Panc1 (cell line): ENCODE data around the gene FBXW7. TPM values are rescaled to one million over a fixed set of nuclear protein-coding genes. Genes with fewer than 3 reads are reported as not detected.
A peak's percentile ranks its signal among the peaks of the same experiment; 100 is the strongest.

ENCODE experiments used
- ATAC-seq: fragments of 200-7000 bp; cut with Tn5 transposase; 2 replicates; pipeline ENCODE4 v1.9.1; 2020; ENCODE audit warnings: mild to moderate bottlenecking, moderate library complexity
- Bru-seq: library from RNA; stranded (reverse); fragments of 400-500 nt; gene quantifications from one replicate; lab custom pipeline; 2021; lab: Mats Ljungman, UMichigan
- BruChase-seq, 2 experiments: library from RNA; stranded (reverse); fragments of 400-500 nt; gene quantifications; one replicate each; lab custom pipeline; 2021; lab: Mats Ljungman, UMichigan
- BruUV-seq: library from RNA; stranded (reverse); fragments of 400-500 nt; replicated peaks from 2 replicates; lab custom pipeline; 2021; lab: Mats Ljungman, UMichigan
- CTCF ChIA-PET: fragments of 300-600 bp; sonication (Branson Sonifier 250); formaldehyde crosslinking; loops from one replicate; lab custom pipeline; 2022; ENCODE audit warnings: antibody characterized with exemption; lab: Charles Lee
- POLR2A ChIA-PET: fragments of 300-600 bp; sonication (Branson Sonifier 250); formaldehyde crosslinking; loops from one replicate; lab custom pipeline; 2022; ENCODE audit warnings: antibody characterized with exemption; lab: Charles Lee
- DNase-seq: peaks from one replicate; pipeline ENCODE4 v3.0.0-alpha.2; 2010; ENCODE audit warnings: low read depth, low spot score
- H3K27ac ChIP-seq: 2 replicates; pipeline ENCODE4 v1.5.1; 2011; ENCODE audit warnings: mild to moderate bottlenecking, low read length, inconsistent platforms
- H3K27me3 ChIP-seq: fragments of 200-500 bp; sonication (Bioruptor generic); 2 replicates; pipeline ENCODE4 v1.6.0; 2014; ENCODE audit warnings: low read length, inconsistent platforms; ENCODE audit not compliant: control insufficient read depth, insufficient read depth
- H3K36me3 ChIP-seq: fragments of 200-500 bp; sonication (Bioruptor generic); 2 replicates; pipeline ENCODE4 v1.5.1; 2014; ENCODE audit warnings: inconsistent platforms, mild to moderate bottlenecking, low read length, moderate library complexity; ENCODE audit not compliant: control insufficient read depth, insufficient read depth
- H3K4me1 ChIP-seq: 2 replicates; pipeline ENCODE4 v1.5.1; 2011; ENCODE audit warnings: inconsistent platforms, mild to moderate bottlenecking, low read length, moderate library complexity; ENCODE audit not compliant: control insufficient read depth, insufficient read depth
- H3K4me3 ChIP-seq, 2 experiments: 2 replicates each; pipeline ENCODE4 v1.5.1; 2011 to 2012; ENCODE audit warnings: low read depth in 2 of 2, low read length in 2 of 2, mild to moderate bottlenecking in 2 of 2, inconsistent platforms in 1 of 2, moderate library complexity in 1 of 2
- H3K9me3 ChIP-seq: fragments of 200-500 bp; sonication (Bioruptor generic); 2 replicates; pipeline ENCODE4 v1.5.1; 2014; ENCODE audit warnings: low read depth, mild to moderate bottlenecking, inconsistent platforms, low read length, moderate library complexity; ENCODE audit not compliant: control insufficient read depth, insufficient read depth
- POLR2AphosphoS5 ChIP-seq: IDR thresholded peaks from 2 replicates; pipeline ENCODE4 v1.6.1; 2012; ENCODE audit warnings: mild to moderate bottlenecking, low read depth, low read length, moderate library complexity
- REST ChIP-seq, 2 experiments: IDR thresholded peaks; 2 replicates each; pipeline ENCODE4 v1.6.1; 2011 to 2012; ENCODE audit warnings: low read depth in 2 of 2, control low read depth in 1 of 2, low read length in 1 of 2, mild to moderate bottlenecking in 1 of 2, moderate library complexity in 1 of 2; ENCODE audit not compliant: insufficient read depth in 1 of 2
- TCF7L2 ChIP-seq: IDR thresholded peaks from 2 replicates; pipeline ENCODE4 v1.6.1; 2011; ENCODE audit warnings: mild to moderate bottlenecking, low read depth, low read length, inconsistent platforms
- in situ Hi-C: cut with HindIII; loops from 2 replicates; pipeline ENCODE4 v1.10.0; 2016; ENCODE audit warnings: low sequenced_read_pairs, low pct_unique_long_range_greater_than_20kb
- intact Hi-C: fragments of 100-400 bp; cut with micrococcal nuclease; formaldehyde crosslinking; loops from one replicate; pipeline ENCODE4 v1.10.0; 2022; ENCODE audit not compliant: unreplicated experiment
- long read RNA-seq: library from polyadenylated mRNA; unstranded; transcript quantifications from one replicate; pipeline ENCODE4 v2.0.0, GENCODE V29; 2021; ENCODE audit not compliant: unreplicated experiment
- polyA plus RNA-seq: library from polyadenylated mRNA; unstranded; fragments of >200 nt; gene quantifications from one replicate; pipeline ENCODE4 v1.2.1, GENCODE V29; 2012; ENCODE audit warnings: missing spikeins; ENCODE audit not compliant: insufficient read length
- total RNA-seq: library from RNA; stranded (reverse); gene quantifications from one replicate; pipeline ENCODE4 v1.2.1, GENCODE V29; 2021; ENCODE audit not compliant: unreplicated experiment
- TF ChIP-seq, protein P1 (sequence below): fragments of 450-650 bp; IDR thresholded peaks from 2 replicates; pipeline ENCODE4 v1.5.1; 2017; ENCODE audit warnings: mild to moderate bottlenecking

FBXW7 gene
- total RNA-seq: 16.2 TPM
- polyA plus RNA-seq: 7.5 TPM
- percentile 79 among the genes with signal in this experiment for Bru-seq, nascent RNA
- percentile 77 among the genes with signal in this experiment for BruChase-seq, experiment 1, labeled RNA remaining after a 2-hour chase
- percentile 62 among the genes with signal in this experiment for BruChase-seq, experiment 2, labeled RNA remaining after a 6-hour chase
- long read RNA-seq, full-length matches to known transcripts: 6 of 15 reads
- long read RNA-seq, partial matches to known transcripts: 3 of 15 reads
- long read RNA-seq, other reads (novel, unspliced or antisense): 6 of 15 reads

- Histone ChIP-seq H3K27me3 (no peaks in the 10 kb centered on the region), H3K4me1 (peaks cover 9% of the 10 kb centered on the region), H3K36me3 (peaks cover 6% of the 10 kb centered on the region; the same call in 1 of the 2 replicates), H3K4me3 (peak within 1 kb of the TSS; percentile 85 to 93), H3K9me3 (no peaks in the 10 kb centered on the region), H3K27ac (peak within 1 kb of the TSS; percentile 87)
- no TSS peak for BruUV-seq
- TF ChIP-seq POLR2AphosphoS5: peak; percentile 70
- TF ChIP-seq, protein P1, sequence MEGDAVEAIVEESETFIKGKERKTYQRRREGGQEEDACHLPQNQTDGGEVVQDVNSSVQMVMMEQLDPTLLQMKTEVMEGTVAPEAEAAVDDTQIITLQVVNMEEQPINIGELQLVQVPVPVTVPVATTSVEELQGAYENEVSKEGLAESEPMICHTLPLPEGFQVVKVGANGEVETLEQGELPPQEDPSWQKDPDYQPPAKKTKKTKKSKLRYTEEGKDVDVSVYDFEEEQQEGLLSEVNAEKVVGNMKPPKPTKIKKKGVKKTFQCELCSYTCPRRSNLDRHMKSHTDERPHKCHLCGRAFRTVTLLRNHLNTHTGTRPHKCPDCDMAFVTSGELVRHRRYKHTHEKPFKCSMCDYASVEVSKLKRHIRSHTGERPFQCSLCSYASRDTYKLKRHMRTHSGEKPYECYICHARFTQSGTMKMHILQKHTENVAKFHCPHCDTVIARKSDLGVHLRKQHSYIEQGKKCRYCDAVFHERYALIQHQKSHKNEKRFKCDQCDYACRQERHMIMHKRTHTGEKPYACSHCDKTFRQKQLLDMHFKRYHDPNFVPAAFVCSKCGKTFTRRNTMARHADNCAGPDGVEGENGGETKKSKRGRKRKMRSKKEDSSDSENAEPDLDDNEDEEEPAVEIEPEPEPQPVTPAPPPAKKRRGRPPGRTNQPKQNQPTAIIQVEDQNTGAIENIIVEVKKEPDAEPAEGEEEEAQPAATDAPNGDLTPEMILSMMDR: no peak
- in situ Hi-C loops (no loop called here), intact Hi-C loops (no loop called here)
- CTCF ChIA-PET: no interaction called here
- peak; percentile 80 for DNase-seq
- POLR2A ChIA-PET: no interaction called here
- ATAC-seq: peak; percentile 96
Measured at GRCh38 chr4:152535903-152536544, at the start of gene FBXW7. Gene FBXW7 (minus strand): TSS chr4:152536092. CDS start chr4:152411803, 124,289 bp downstream.

DNA sequence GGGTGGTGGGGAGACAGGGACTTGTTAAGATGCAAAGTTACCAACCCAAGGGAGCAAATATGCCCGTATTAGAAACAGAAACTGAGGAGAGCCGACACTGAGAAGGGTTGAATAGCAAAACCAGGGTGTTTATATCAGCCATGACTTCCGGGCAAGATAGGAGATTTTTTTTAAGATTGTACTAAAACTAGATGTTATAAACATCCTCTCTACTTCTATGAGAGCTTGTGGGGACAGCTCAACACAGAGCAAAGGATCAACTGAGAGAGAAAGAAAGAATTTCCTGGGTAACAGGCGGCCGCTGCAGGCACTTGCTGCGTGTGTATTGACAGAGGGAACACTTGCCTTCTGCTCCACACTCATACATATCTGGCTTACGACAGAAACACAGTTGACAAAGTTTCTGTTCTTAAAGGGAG, 49.1 kb upstream of the FBXW7 start:
- in situ Hi-C loops (no loop called here), intact Hi-C loops (no loop called here)
- no peaks in the 10 kb centered on the region for H3K36me3 ChIP-seq
- no peak for DNase-seq
- no peaks in the 10 kb centered on the region for H3K27me3 ChIP-seq
- ChIA-PET POLR2A (no interaction called here), CTCF (no interaction called here)
- BruUV-seq: no TSS peak
- no peaks in the 10 kb centered on the region for H3K9me3 ChIP-seq
- no peaks in the 10 kb centered on the region for H3K4me1 ChIP-seq
- TF ChIP-seq POLR2AphosphoS5: no peak
- no peak for TF ChIP-seq TCF7L2
- TF ChIP-seq, protein P1: no peak
- no peak for TF ChIP-seq REST (IDR thresholded peaks at IDR 0.05; ENCODE audit: insufficient read depth in 1 of 2, low read depth in 2 of 2, low read length in 1 of 2)
- ATAC-seq: no peak
- H3K4me3 ChIP-seq: no peak overlapping the region
- no peak overlapping the region for H3K27ac ChIP-seq
